Loucy (cell line): ENCODE measurements around the gene PDXK.

Experiments used
- CTCF ChIP-seq: fragments of 200-600 bp; sonication (generic); conservative IDR thresholded peaks from 2 replicates; pipeline ENCODE4 v1.5.1; 2014; ENCODE audit warnings: mild to moderate bottlenecking, antibody characterized with exemption, low read length
- EZH2phosphoT487 ChIP-seq: fragments of 200-600 bp; IDR thresholded peaks from 2 replicates; pipeline ENCODE4 v1.6.1; 2018; ENCODE audit warnings: antibody characterized with exemption, mild to moderate bottlenecking, moderate library complexity, borderline replicate concordance

GRCh38 chr21:43789276-43790009 is 70.5 kb downstream of the PDXK start, which contains the start of gene RRP1:
- TF ChIP-seq CTCF (peak; percentile 77), EZH2phosphoT487 (no peak)
